GM18873 (cell line): ENCODE measurements around the gene DUSP3.
"Not testable (repeated sequence)": the region's sequence is repeated elsewhere in the genome, so short reads cannot be mapped to it uniquely, and the experiment has no call there.

ENCODE experiments used
- ATAC-seq: cut with Tn5 transposase; IDR thresholded peaks from one replicate; pipeline ENCODE4 v1.9.1; 2021; ENCODE audit warnings: mild to moderate bottlenecking, moderate library complexity, moderate number of reproducible peaks; ENCODE audit not compliant: unreplicated experiment, low FRiP score

Gene DUSP3

DNA sequence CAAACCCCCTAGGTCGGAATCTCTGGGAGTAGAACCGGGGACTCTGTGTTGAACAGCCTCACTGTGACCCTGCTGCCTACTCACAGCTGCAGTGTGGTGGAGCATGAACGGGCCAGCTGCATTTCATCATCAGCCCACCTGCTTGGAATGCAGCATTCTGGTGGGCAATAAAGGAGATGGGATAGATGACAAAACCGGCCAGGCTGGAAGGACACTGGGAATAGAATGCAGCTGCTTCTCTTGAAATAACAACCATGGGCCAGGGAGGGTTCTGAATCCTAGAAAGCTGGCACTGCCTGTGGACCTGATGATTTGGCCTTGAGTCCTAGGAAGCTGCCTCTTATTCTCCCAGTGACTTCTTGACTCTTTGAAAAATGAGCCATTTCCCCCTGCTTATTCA, 25.0 kb upstream of the DUSP3 start:
- no peak for ATAC-seq

DNA sequence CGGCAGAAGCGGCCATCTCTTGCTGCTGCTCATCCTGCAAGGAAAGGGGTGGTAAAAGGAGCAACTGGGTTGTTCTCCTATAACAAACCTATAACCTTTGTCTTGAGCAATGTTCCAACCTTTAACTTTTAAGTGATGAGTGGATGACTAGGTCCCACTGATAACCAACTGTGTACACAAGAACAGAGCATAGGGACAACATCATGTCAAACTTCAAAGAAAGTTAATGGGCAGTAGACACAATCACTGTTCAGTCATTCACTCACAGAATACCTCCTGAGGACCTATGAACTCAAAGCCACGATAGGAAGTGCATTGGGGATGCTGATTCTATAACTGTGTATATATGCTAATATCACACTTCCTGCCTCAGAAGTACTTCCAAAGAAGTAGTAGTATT, 23.1 kb upstream of the DUSP3 start:
- no peak for ATAC-seq

DNA sequence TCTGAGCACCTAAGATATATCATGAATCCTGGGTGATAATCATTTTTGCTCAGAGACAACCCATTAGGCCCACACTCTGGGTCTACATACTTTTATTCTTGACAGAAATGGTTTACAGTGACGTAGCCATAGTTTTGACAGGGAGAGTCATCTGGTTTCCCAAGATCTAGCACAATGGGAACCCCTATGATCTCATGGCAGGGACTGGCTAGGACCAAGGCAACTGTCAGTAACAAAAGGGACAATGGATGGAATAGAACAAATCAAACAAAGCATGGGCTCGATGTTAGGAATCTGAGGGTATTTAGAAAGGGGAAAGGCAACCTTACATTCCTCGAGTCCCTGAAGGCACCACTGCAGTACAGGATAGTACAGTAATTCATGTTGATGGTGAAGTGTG, 22.0 kb upstream of the DUSP3 start:
- ATAC-seq: no peak

DNA sequence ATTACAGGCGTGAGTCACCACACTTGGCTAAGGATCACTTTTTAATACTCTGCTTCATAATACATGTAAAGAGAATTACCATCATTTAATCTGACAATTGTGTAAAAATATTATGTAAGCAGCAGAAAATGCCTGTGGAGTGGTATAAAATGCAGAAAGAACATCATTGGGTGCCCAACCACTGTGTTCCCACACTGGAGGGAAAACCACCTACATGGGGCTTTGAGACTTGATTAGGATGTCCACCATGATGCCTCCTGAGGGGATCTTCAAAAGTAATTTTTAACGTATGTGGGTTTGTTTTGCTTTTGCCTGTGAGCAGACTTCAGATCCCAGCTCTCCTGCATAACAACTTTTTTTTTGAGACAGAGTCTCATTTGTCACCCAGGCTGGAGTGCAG, 20.3 kb upstream of the DUSP3 start:
- no peak for ATAC-seq

DNA sequence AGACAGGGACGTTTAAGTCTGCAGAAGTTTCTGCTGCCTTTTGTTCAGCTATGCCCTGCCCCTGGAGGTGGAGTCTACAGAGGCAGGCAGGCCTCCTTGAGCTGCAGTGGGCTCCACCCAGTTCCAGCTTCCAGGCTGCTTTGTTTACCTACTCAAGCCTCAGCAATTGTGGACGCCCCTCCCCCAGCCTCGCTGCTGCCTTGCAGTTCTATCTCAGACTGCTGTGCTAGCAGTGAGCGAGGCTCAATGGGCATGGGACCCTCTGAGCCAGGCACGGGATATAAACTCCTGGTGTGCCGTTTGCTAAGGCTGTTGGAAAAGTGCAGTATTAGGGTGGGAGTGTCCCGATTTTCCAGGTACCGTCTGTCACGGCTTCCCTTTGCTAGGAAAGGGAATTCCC, 19.2 kb upstream of the DUSP3 start:
- ATAC-seq: not testable (repeated sequence)

DNA sequence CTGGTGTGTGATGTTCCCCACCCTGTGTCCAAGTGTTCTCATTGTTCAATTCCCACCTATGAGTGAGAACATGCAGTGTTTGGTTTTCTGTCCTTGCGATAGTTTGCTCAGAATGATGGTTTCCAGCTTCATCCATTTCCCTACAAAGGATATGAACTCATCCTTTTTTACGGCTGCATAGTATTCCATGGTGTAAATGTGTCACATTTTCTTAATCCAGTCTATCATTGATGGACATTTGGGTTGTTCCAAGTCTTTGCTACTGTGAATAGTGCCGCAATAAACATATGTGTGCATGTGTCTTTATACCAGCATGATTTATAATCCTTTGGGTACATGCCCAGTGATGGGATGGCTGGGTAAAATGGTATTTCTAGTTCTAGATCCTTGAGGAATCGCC, 13.9 kb upstream of the DUSP3 start:
- ATAC-seq: not testable (repeated sequence)

DNA sequence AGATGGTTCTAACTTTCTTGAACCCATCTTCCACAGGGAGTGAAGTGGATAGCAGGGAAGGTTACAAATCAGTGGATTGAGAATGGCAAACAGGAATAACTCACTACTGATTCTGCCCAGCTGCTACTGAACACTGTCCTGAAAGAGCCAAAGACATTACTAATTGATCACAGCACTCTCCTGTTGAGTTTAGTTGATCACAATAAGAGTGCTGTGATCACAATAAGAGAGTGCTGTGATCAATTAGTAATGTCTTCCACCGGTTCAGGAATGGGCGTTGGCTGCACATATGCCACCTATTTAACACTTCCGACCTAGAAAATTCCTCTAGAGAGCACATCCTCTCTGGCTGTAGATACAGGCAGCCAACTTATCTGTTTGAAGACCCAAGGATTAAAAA, 12.8 kb upstream of the DUSP3 start:
- no peak for ATAC-seq

DNA sequence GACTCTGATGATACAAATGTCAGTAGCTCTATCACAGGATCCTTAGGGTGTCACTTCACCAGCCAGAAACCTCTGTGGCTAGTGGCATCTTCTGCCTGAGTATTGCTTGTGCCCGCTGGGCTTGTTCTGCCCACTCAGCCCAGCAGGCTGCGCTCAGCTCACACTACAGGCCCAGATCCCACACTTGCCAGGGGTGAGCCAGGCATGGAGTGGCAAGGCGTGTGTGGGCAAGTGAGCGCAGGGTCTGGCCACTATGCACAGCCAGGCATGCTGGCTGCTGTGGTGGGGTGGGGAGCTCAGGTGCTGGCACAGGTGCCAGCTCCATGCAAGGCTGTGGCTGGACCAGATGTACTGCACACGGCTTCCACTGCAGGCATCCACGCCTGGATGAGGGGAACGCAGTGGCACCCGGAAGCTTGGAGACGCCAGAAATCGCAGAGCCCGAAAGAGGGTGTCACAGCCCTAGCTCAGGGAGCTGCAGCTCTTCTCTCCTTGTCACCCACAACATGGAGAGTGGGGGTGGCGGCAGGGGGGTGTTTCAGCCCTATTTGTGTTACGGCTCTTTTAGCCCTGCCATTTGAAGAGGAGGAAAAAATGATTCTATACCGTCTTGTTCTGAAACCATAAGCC, 11.6 kb upstream of the DUSP3 start:
- no peak for ATAC-seq

DNA sequence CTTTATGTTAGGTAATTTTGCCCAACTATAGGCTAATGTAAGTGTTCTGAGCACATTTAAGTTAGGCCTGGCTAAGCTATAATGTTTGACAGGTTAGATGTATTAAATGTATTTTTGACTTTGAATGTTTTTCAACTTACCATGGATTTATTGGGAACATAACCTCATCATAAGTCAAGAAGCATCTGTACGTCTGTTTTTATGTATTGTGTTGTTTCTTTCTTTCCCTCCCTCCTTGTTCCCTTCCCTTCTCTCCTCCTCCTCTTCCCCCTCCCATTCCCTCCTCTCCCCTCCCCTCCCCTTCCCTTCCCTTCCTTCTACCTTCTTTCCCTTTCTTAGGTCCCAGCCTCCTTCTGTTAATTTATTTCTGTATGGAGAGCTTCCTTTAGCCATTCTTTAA, 10.7 kb upstream of the DUSP3 start:
- ATAC-seq: no peak

DNA sequence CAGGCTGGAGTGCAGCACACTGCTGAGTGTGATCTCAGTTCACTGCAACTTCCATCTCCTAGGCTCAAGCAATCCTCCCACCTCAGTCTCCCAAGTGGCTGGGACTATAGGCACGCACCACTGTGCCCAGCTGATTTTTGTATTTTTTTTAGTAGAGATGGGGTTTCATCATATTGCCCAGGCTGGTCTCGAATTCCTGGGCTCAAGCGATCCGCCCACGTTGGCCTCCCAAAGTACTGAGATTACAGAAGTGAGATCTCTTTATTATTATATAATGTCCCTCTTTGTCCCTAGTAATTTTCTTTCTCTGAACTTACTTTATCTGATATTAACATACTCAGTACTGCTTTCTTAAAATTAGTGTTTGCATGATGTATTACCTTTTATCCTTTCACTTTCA, 9.8 kb upstream of the DUSP3 start:
- ATAC-seq: no peak

DNA sequence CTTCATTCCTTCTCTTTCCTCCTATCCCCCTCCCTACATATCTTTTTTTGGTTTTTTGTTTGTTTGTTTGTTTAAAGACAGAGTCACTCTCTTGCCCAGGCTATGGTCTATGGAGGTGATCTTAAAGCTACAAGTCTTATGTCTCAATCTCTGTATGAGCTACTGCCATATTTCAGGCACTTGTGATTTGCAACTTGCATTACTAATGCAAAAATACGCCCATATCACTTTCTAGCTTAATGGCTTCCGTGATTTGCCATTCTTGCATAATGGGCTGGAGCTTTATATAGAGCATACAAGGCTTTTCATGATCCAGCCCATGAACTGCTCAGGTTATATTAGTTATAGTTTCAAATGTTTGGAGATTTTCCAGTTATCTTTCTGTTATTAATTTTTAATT, 9.0 kb upstream of the DUSP3 start:
- ATAC-seq: no peak

DNA sequence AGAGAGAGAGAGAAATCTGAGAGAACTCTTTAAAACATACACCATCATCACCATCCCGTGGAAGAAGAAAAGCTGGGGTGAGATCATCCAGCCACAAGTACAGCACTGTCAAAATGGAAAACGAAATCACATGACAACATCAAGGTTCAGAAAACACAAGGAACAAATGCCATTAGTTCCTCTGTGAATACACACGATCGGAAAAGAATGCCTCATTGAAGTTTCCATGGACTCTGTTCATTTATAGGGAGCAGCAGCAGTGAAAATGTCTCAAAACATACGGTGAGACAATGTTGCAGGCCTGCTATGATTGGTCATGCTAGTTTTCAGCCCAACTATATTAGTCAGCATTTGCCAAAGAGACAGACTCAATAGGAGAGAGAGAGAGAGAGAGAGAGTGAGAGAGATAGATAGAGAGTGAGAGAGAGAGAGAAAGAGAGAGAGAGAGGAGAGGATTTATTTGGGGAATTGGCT, 5.9 kb upstream of the DUSP3 start:
- no peak for ATAC-seq

DNA sequence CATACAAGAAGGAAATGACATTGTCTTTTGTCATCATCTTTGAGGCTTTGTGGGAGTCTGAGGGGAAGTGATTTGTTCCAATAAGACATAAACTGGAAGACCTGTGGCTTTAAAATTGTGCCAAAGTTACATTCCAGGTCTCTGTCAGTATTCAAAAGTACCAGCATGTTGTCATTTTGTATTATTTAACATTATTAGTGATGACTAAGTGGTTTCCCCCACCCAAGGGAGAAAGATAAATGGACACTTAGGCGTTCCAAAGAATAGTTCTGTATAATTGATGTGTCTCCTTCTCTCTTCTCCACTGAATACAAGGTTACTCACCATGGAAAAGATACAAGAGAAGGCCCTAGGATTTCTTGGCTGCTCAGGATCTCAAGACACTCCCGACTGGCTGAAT, 5.3 kb upstream of the DUSP3 start:
- no peak for ATAC-seq

DNA sequence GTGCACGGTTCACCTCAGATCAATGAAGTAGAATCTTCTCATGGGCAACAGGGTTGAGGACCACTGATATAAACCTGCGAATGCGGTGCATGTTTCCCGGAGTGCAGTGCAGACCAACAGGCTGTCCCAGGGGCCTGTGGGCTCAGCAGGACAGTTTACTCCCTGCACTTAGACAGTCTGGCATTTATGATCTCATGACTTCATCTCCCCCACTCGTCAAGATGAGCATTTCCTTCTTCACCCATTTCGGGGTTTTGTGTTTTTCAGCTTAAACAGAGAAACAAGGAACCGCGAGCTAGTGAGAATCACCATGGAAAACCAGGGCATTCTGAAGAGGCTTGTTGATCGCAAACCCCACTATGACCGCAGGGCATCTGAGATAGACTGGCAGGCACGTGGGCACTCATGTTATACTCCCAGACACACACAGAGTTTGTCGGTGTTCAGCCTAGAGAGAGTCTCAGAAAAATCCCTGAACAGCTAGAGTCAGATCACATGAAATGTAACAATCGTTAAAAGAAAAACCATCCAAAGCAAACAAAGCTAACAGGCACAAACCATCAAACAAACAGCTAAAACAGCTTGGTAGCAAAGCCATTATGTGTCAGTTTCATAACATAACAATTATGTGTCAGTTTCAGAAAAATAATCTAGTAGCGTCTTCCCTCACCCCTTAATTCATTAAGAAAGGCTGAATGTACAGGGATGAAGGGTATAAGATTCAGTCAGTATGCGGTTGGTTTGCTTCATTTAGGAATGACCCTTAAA, 4.3 kb upstream of the DUSP3 start:
- ATAC-seq: no peak

DNA sequence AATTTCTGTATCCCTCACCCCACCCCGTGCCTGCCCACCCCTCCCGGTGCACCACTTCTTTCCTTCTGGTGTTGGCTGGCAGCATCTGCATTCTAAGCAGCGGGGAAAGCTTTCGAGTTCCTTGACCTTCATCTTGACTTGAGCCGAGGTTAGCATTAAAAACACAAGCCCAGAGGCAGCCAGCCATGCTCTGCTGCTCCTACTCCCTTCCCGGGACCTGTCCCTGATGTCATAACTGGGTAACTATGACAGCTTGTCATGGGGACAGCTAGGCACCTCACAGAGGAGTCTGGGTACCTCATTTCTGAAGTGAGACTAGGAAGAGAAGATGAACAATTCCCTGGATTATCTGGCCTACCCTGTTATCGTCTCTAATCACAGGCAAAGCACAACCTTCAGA, 1.4 kb upstream of the DUSP3 start, which contains the start of gene CFAP97D1:
TSS of gene CFAP97D1 (plus strand) at position 301 of the 400 bp plus-strand sequence. CDS start at position 329, 28 bp downstream.
- ATAC-seq: no peak

DNA sequence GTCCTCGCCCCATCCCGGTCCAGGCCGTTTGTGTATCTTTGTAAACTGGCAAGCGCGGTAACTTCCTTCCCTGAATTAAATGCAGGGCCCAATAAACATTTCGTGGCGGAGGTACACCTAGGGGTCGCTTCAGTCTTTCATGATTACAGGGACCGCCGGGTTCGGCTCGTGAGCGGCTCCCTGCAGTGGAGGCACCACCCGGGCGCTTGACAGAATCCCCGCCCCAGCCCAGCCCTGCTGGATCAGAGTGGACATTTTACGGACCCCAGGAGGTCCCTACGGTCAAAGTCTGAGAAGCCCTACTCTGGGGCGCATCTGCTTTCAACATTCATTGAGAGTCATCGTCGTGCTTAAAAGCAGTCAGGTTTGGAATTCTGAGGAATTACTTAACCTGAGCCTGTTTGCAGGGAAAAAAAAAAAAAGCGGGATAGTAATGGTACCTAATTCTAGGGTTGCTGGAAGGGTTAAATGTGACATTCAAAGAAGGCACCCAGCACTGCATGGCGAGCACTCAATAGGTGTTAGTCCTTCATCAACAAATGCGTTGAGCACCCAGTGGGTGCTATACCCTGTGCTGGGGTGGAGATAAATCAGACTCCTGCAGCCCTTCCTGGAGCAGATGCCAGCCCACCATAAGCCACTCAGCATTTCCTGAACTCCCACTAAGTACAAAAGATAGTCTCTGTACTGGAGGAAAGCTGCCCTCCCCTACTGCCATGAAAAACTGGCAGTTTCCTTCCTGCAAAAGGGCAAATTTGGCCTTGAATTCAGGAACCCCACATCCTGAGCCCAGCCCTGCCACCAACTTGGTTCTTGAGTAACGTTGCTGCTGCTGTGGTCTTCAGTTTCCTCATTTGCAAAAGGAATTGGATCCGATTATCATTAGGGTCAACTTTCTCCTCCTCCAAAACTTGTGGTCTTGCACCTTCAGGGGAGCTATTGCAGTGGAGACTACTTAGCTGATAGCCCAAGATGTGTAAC, 658 bp upstream of the DUSP3 start:
- no peak for ATAC-seq

DNA sequence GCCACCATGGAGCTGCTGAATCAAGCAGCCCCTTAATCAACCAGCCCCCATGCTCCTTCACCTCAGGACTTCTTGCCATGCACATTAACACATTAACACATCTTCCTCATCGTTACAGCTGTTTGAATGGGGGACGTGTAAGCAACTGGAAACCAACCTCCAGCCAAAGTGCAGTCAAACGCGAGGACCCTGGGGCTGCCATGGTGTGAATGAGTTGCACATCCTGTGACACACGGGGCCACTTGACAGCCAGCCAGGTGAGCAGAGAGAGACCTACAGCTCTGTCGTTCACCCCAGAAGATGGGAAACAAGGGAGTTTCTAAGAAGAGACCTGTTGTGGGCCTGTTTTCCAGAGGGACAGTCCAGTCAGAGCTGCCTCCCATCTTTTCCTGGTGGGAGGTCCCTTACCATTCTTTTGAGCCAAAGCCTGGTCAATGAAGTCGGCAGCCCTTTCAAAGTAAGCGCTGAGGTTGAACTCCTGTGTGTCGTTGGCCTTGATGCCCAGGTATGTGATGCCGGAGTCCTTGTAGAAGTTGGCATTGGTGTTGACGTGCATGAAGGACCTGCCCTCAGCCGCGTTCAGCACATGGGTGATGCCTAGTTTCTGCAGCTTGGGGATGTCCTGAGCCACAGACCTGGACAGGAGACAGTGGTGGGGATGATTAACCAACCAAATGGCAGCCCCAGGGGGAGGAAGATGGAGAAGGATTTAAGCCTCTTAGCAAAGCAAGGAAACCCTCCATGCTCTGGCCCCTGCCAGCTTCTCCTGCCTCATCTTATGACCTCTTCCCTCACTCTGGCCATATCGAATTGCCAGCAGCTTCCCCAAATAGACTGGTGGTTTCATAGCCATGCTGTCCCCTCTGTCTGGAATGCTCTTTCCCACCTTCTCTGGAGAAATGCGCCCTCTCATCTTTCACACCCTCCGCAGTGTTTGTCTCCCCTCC, 4.2 kb downstream of the DUSP3 start:
- ATAC-seq: no peak

DNA sequence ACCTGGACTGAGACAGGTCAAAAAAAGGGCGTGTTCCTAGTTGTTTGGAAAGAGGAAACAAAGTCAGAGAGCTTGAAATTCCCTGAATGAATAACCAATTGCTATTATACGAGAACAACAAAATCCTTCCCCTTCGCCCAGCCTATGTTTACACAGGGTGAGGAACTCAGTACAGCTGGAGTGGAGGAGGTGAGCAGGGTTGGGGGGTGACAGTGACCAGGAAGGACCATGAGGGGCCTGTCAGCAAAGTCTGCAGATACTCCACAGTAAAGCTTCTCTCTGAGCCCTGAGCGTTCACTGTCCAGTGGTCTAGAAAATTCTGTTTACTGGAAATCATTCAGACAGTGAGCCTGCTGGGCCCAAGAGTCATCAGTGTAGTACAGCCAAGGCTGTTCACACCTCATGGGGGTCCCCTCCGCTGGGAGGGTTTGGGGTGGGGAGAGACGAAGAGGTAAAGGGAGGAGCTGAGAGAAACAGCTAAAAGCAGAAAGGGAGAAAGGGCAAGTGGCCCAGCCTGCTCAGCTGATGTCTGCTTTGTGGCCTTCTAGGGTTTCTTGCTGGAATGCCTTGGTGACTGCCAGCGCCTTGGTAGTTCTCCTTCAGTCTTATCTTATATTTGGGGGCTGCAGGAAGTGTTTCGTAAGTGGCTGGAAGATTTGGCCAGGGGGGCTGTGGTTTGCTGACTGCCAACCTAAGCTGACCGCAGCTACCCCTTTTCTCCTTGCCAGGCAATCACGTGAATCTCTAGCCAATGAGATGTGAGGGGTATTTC, 5.7 kb downstream of the DUSP3 start:
- ATAC-seq: no peak

DNA sequence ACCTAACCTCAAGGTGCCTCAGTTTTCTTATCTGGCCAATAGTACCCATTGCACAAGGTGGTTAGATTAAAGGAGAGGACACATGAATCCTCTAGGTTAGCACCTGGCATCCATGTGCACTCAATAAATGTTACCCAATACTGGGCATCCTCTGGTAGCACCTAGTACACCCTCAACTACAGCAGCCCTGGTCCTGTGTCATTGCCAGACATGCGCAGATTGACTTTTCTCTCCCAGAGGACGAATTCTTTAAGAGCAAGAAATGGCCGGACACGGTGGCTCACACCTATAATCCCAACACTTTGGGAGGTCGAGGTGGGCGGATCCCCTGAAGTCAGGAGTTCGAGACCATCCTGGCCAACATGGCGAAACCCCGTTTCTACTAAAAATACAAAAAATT, 7.3 kb downstream of the DUSP3 start:
- no peak for ATAC-seq
